ENCODE measurements around the gene SAPCD2. TPM values are rescaled to one million over a fixed set of nuclear protein-coding genes. Genes with fewer than 3 reads are reported as not detected.

SAPCD2 gene
- polyA plus RNA-seq, 1 donor from 2014 or later: 0.22 TPM

DNA sequence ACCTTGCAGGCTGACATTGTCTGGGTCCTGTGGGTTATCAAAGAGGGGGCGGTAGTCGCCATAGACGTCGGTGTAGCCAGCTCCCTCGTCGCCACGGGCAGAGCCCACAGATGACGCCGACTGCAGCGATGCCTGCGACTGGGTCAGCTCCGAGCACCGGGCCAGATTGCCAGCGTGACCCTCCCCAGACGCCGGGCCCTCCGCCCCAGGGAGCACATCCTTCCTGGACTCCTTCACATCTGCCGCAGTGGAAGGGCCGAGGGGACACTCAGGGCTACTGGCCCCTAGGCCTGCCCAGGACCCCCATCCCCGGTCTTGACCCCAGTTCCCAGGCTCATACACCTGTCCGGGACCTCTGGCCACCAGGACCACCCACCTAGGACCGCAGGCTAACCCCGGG, 56.2 kb downstream of the SAPCD2 start:
- TF ChIP-seq POLR2AphosphoS5 (IDR thresholded peaks at IDR 0.05) (no peak), EZH2 (IDR thresholded peaks at IDR 0.05; ENCODE audit: borderline replicate concordance, insufficient read depth, low read length, poor library complexity, severe bottlenecking) (no peak)
- no peak overlapping the region for H3K4me3 ChIP-seq (ENCODE audit: low read length)
- H2AFZ ChIP-seq (ENCODE audit: low read depth, low read length): no peak overlapping the region
- H3K9ac ChIP-seq (ENCODE audit: low read length): no peak overlapping the region
- no peak overlapping the region for H3K27ac ChIP-seq (ENCODE audit: low read length)
- H3K9me2 ChIP-seq (ENCODE audit: insufficient read depth, low read length): no peaks in the 10 kb centered on the region
- no peak overlapping the region for H3K4me2 ChIP-seq (ENCODE audit: low read length)
- H3K36me3 ChIP-seq (ENCODE audit: insufficient read depth, low read length): peaks cover 7% of the 10 kb centered on the region
- no peaks in the 10 kb centered on the region for H3K79me2 ChIP-seq (replicated peaks; ENCODE audit: insufficient read depth, low read length)
- H3F3A ChIP-seq (ENCODE audit: insufficient read depth, low read length, poor library complexity, severe bottlenecking): no peaks in the 10 kb centered on the region
- H3K27me3 ChIP-seq (ENCODE audit: insufficient read depth, low read depth, low read length): no peaks in the 10 kb centered on the region
- H4K20me1 ChIP-seq (ENCODE audit: insufficient read depth): no peaks in the 10 kb centered on the region
- H3K9me3 ChIP-seq (ENCODE audit: low read length): no peaks in the 10 kb centered on the region

GRCh38 chr9:137013571-137013940, 56.8 kb downstream of the SAPCD2 start:
- Histone ChIP-seq H3K9me2 (ENCODE audit: insufficient read depth, low read length) (no peaks in the 10 kb centered on the region), H4K20me1 (ENCODE audit: insufficient read depth) (no peaks in the 10 kb centered on the region), H3K27ac (ENCODE audit: low read length) (no peak overlapping the region), H3F3A (ENCODE audit: insufficient read depth, low read length, poor library complexity, severe bottlenecking) (no peaks in the 10 kb centered on the region), H3K4me2 (ENCODE audit: low read length) (no peak overlapping the region), H3K36me3 (ENCODE audit: insufficient read depth, low read length) (peaks cover 7% of the 10 kb centered on the region), H3K4me3 (ENCODE audit: low read length) (no peak overlapping the region), H2AFZ (ENCODE audit: low read depth, low read length) (no peak overlapping the region), H3K27me3 (ENCODE audit: insufficient read depth, low read depth, low read length) (no peaks in the 10 kb centered on the region), H3K9ac (ENCODE audit: low read length) (no peak overlapping the region), H3K79me2 (replicated peaks; ENCODE audit: insufficient read depth, low read length) (no peaks in the 10 kb centered on the region), H3K9me3 (ENCODE audit: low read length) (no peaks in the 10 kb centered on the region)
- no peak for TF ChIP-seq MXI1 (conservative IDR thresholded peaks at IDR 0.05; ENCODE audit: poor library complexity, severe bottlenecking)
- TF ChIP-seq EP300 (conservative IDR thresholded peaks at IDR 0.05; ENCODE audit: poor library complexity, severe bottlenecking): no peak
- no peak for TF ChIP-seq SMC3 (conservative IDR thresholded peaks at IDR 0.05; ENCODE audit: poor library complexity)
- TF ChIP-seq EZH2 (IDR thresholded peaks at IDR 0.05; ENCODE audit: borderline replicate concordance, insufficient read depth, low read length, poor library complexity, severe bottlenecking): no peak
- TF ChIP-seq POLR2AphosphoS5 (IDR thresholded peaks at IDR 0.05): no peak
- no peak for TF ChIP-seq REST (IDR thresholded peaks at IDR 0.05; ENCODE audit: borderline replicate concordance)
- TF ChIP-seq CTCF (IDR thresholded peaks at IDR 0.05; ENCODE audit: poor library complexity, severe bottlenecking): no peak
- TF ChIP-seq TAF1 (IDR thresholded peaks at IDR 0.05; ENCODE audit: low read depth): no peak
- no peak for TF ChIP-seq RAD21 (conservative IDR thresholded peaks at IDR 0.05)
